Measurements from ENCODE around the gene KRT33B.

The KRT33B gene

GRCh38 chr17:41369713-41370112 is at the start of gene KRT33B:
TSS of gene KRT33B (minus strand) at chr17:41369813. CDS start at chr17:41369750, 63 bp downstream.
- H4K20me1 ChIP-seq (ENCODE audit: low read depth, low read length): no peaks in the 10 kb centered on the region
- H3K4me3 ChIP-seq (ENCODE audit: insufficient read depth, low read length, poor library complexity, severe bottlenecking): no peak within 1 kb of the TSS
- TF ChIP-seq EZH2phosphoT487 (conservative IDR thresholded peaks at IDR 0.05; ENCODE audit: low read length) (no peak), CTCF (IDR thresholded peaks at IDR 0.05; ENCODE audit: insufficient read depth, low read length, poor library complexity, severe bottlenecking) (no peak)
- no peaks in the 10 kb centered on the region for H3F3A ChIP-seq (ENCODE audit: insufficient read depth)
- H3K27me3 ChIP-seq (ENCODE audit: low read length): no peaks in the 10 kb centered on the region
- H3K79me2 ChIP-seq (ENCODE audit: insufficient read depth, low read length): no peaks in the 10 kb centered on the region
- H3K9me2 ChIP-seq (replicated peaks; ENCODE audit: insufficient read depth, low read length): no peaks in the 10 kb centered on the region
- H3K36me3 ChIP-seq (ENCODE audit: low read length): no peaks in the 10 kb centered on the region
- H2AFZ ChIP-seq (ENCODE audit: low read depth, low read length, severe bottlenecking): no peak within 1 kb of the TSS
- no peaks in the 10 kb centered on the region for H3K9me3 ChIP-seq (ENCODE audit: insufficient read depth, low read length)
- H3K9ac ChIP-seq (ENCODE audit: low read length): no peak within 1 kb of the TSS
- H3K4me2 ChIP-seq (ENCODE audit: low read depth, low read length, poor library complexity, severe bottlenecking): no peak within 1 kb of the TSS
- H3K27ac ChIP-seq (ENCODE audit: low read depth, low read length): no peak within 1 kb of the TSS

- Histone ChIP-seq H4K20me1 (ENCODE audit: low read depth, low read length) (no peaks in the 10 kb centered on the region), H3K9me3 (ENCODE audit: insufficient read depth, low read length) (no peaks in the 10 kb centered on the region), H3K4me3 (ENCODE audit: insufficient read depth, low read length, poor library complexity, severe bottlenecking) (no peak overlapping the region), H3K27ac (ENCODE audit: low read depth, low read length) (no peak overlapping the region), H3K4me2 (ENCODE audit: low read depth, low read length, poor library complexity, severe bottlenecking) (no peak overlapping the region), H3F3A (ENCODE audit: insufficient read depth) (no peaks in the 10 kb centered on the region), H3K9ac (ENCODE audit: low read length) (no peak overlapping the region), H2AFZ (ENCODE audit: low read depth, low read length, severe bottlenecking) (no peak overlapping the region), H3K27me3 (ENCODE audit: low read length) (no peaks in the 10 kb centered on the region), H3K9me2 (replicated peaks; ENCODE audit: insufficient read depth, low read length) (no peaks in the 10 kb centered on the region), H3K36me3 (ENCODE audit: low read length) (no peaks in the 10 kb centered on the region), H3K79me2 (ENCODE audit: insufficient read depth, low read length) (no peaks in the 10 kb centered on the region)
- TF ChIP-seq CTCF (IDR thresholded peaks at IDR 0.05; ENCODE audit: insufficient read depth, low read length, poor library complexity, severe bottlenecking) (no peak), EZH2phosphoT487 (conservative IDR thresholded peaks at IDR 0.05; ENCODE audit: low read length) (no peak)
Measured at GRCh38 chr17:41418116-41418860, 48.7 kb upstream of the KRT33B start.

- Histone ChIP-seq H3K36me3 (ENCODE audit: low read length) (no peaks in the 10 kb centered on the region), H3K4me2 (ENCODE audit: low read depth, low read length, poor library complexity, severe bottlenecking) (no peak overlapping the region), H3K9ac (ENCODE audit: low read length) (no peak overlapping the region), H3K4me3 (ENCODE audit: insufficient read depth, low read length, poor library complexity, severe bottlenecking) (no peak overlapping the region), H4K20me1 (ENCODE audit: low read depth, low read length) (no peaks in the 10 kb centered on the region), H3K27me3 (ENCODE audit: low read length) (no peaks in the 10 kb centered on the region), H3K9me2 (replicated peaks; ENCODE audit: insufficient read depth, low read length) (no peaks in the 10 kb centered on the region), H3K27ac (ENCODE audit: low read depth, low read length) (no peak overlapping the region), H2AFZ (ENCODE audit: low read depth, low read length, severe bottlenecking) (no peak overlapping the region), H3K9me3 (ENCODE audit: insufficient read depth, low read length) (no peaks in the 10 kb centered on the region), H3K79me2 (ENCODE audit: insufficient read depth, low read length) (no peaks in the 10 kb centered on the region), H3F3A (ENCODE audit: insufficient read depth) (no peaks in the 10 kb centered on the region)
- peak; percentile 53 for TF ChIP-seq CTCF (IDR thresholded peaks at IDR 0.05; ENCODE audit: insufficient read depth, low read length, poor library complexity, severe bottlenecking)
- no peak for TF ChIP-seq EZH2phosphoT487 (conservative IDR thresholded peaks at IDR 0.05; ENCODE audit: low read length)
Measured at GRCh38 chr17:41417576-41418015, 48.0 kb upstream of the KRT33B start.

Measured in SU-DHL-6 (cell line).